Measurements from ENCODE around the gene TENM4. TPM values are rescaled to one million over a fixed set of nuclear protein-coding genes. Genes with fewer than 3 reads are reported as not detected.

TENM4 gene
- total RNA-seq, 1 experiment from 2014 or later = 0.39 TPM

GRCh38 chr11:78653294-78653909 lies 787.4 kb downstream of the TENM4 start:
- POLR2A ChIA-PET = no interaction called here
- Histone ChIP-seq H3K4me1 (ENCODE audit: control insufficient read depth, insufficient read depth, low read length) (no peaks in the 10 kb centered on the region), H3K36me3 (ENCODE audit: control insufficient read depth, insufficient read depth, low read length) (no peaks in the 10 kb centered on the region), H3K4me3 (ENCODE audit: low read depth in 2 of 2, low read length in 2 of 2) (no peak overlapping the region), H3K9me3 (ENCODE audit: control insufficient read depth, insufficient read depth, low read depth, low read length) (no peaks in the 10 kb centered on the region), H3K27me3 (ENCODE audit: control insufficient read depth, insufficient read depth, low read length) (no peaks in the 10 kb centered on the region), H3K27ac (ENCODE audit: low read length) (no peak overlapping the region)
- DNase-seq (ENCODE audit: low read depth, low spot score) = no peak
- TF ChIP-seq POLR2AphosphoS5 (IDR thresholded peaks at IDR 0.05; ENCODE audit: low read depth, low read length) = no peak
- TF ChIP-seq CTCF (IDR thresholded peaks at IDR 0.05) = no peak
- ATAC-seq = no peak
- intact Hi-C loops (cut with micrococcal nuclease; ENCODE audit: unreplicated experiment) (no loop called here), in situ Hi-C loops (cut with HindIII; ENCODE audit: low pct_unique_long_range_greater_than_20kb, low sequenced_read_pairs) (no loop called here)
- no TSS peak for BruUV-seq (replicated peaks)
- CTCF ChIA-PET = interaction anchor here (0.7 kb wide), 1 partner anchor 679 kb away, joined by 4 read pairs; no protein-coding TSS in a partner anchor

- BruUV-seq (replicated peaks) = no TSS peak
- H3K27ac ChIP-seq (ENCODE audit: low read length) = no peak overlapping the region
- in situ Hi-C loops (cut with HindIII; ENCODE audit: low pct_unique_long_range_greater_than_20kb, low sequenced_read_pairs) = no loop called here
- H3K9me3 ChIP-seq (ENCODE audit: control insufficient read depth, insufficient read depth, low read depth, low read length) = no peaks in the 10 kb centered on the region
- ChIA-PET CTCF (no interaction called here), POLR2A (no interaction called here)
- H3K4me3 ChIP-seq (ENCODE audit: low read depth in 2 of 2, low read length in 2 of 2) = no peak overlapping the region
- ATAC-seq (no peak), DNase-seq (ENCODE audit: low read depth, low spot score) (no peak)
- no peaks in the 10 kb centered on the region for H3K36me3 ChIP-seq (ENCODE audit: control insufficient read depth, insufficient read depth, low read length)
- no peaks in the 10 kb centered on the region for H3K4me1 ChIP-seq (ENCODE audit: control insufficient read depth, insufficient read depth, low read length)
- TF ChIP-seq REST (IDR thresholded peaks at IDR 0.05; ENCODE audit: insufficient read depth in 1 of 2, low read depth in 2 of 2, low read length in 1 of 2) (no peak), TCF7L2 (IDR thresholded peaks at IDR 0.05; ENCODE audit: low read depth, low read length) (no peak), SIN3A (IDR thresholded peaks at IDR 0.05; ENCODE audit: borderline replicate concordance, insufficient read depth, low read depth, low read length) (no peak), POLR2AphosphoS5 (IDR thresholded peaks at IDR 0.05; ENCODE audit: low read depth, low read length) (no peak), CTCF (IDR thresholded peaks at IDR 0.05) (no peak)
- H3K27me3 ChIP-seq (ENCODE audit: control insufficient read depth, insufficient read depth, low read length) = no peaks in the 10 kb centered on the region
- intact Hi-C loops (cut with micrococcal nuclease; ENCODE audit: unreplicated experiment) = no loop called here
These were observed 788.0 kb downstream of the TENM4 start for GRCh38 chr11:78652843-78653239.
